ENCODE measurements around the gene CPTP. TPM values are rescaled to one million over a fixed set of nuclear protein-coding genes. Genes with fewer than 3 reads are reported as not detected.
A peak's percentile ranks its signal among the peaks of the same experiment; 100 is the strongest.

The CPTP gene
- total and polyA plus RNA-seq, 2 of the 13 experiments (the other 11 are each of a cell fraction or from before 2014, with no cell fraction given) = 5.5 to 9.3 TPM

- peak; percentile 55; the same call in 1 of the 2 replicates for TF ChIP-seq ZFYVE20 (CRISPR knock-in tag; IDR thresholded peaks at IDR 0.05; ENCODE audit: borderline replicate concordance, low read depth)
- peak; percentile 35; the same call in 1 of the 2 replicates for TF ChIP-seq RXRA (CRISPR knock-in tag; IDR thresholded peaks at IDR 0.05)
- peak; percentile 90 for TF ChIP-seq SIN3A (IDR thresholded peaks at IDR 0.05; ENCODE audit: borderline replicate concordance, low read depth, low read length)
- TF ChIP-seq NFKBIZ (CRISPR knock-in tag; IDR thresholded peaks at IDR 0.05) = peak; percentile 52; the same call in 1 of the 2 replicates
- no peak for TF ChIP-seq ZSCAN29 (CRISPR knock-in tag; conservative IDR thresholded peaks at IDR 0.05)
- TF ChIP-seq XBP1 (CRISPR knock-in tag; IDR thresholded peaks at IDR 0.05) = no peak
- no peak for TF ChIP-seq U2AF2 (IDR thresholded peaks at IDR 0.05; ENCODE audit: low read depth, low read length)
- no peak; the same call in 1 of the 2 replicates for TF ChIP-seq ZNF367 (CRISPR knock-in tag; IDR thresholded peaks at IDR 0.05; ENCODE audit: borderline replicate concordance)
- 0 out of 2 replicates have a peak, but pooled peaks have one; percentile 26 for TF ChIP-seq EED (CRISPR knock-in tag; IDR thresholded peaks at IDR 0.05)
- no peak for TF ChIP-seq SIX1 (CRISPR knock-in tag; IDR thresholded peaks at IDR 0.05; ENCODE audit: borderline replicate concordance)
- no peak for TF ChIP-seq ZNF329 (CRISPR knock-in tag; IDR thresholded peaks at IDR 0.05; ENCODE audit: low read depth)
- TF ChIP-seq ZSCAN20 (CRISPR knock-in tag; IDR thresholded peaks at IDR 0.05; ENCODE audit: borderline replicate concordance) = peak; percentile 58; the same call in 1 of the 2 replicates
- TF ChIP-seq ZBTB14 (CRISPR knock-in tag; IDR thresholded peaks at IDR 0.05) = no peak
- TF ChIP-seq, protein P1, sequence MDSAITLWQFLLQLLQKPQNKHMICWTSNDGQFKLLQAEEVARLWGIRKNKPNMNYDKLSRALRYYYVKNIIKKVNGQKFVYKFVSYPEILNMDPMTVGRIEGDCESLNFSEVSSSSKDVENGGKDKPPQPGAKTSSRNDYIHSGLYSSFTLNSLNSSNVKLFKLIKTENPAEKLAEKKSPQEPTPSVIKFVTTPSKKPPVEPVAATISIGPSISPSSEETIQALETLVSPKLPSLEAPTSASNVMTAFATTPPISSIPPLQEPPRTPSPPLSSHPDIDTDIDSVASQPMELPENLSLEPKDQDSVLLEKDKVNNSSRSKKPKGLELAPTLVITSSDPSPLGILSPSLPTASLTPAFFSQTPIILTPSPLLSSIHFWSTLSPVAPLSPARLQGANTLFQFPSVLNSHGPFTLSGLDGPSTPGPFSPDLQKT (CRISPR knock-in tag; IDR thresholded peaks at IDR 0.05; ENCODE audit: borderline replicate concordance) = no peak
- TF ChIP-seq SOX5 (CRISPR knock-in tag; IDR thresholded peaks at IDR 0.05; ENCODE audit: borderline replicate concordance) = no peak
- peak; percentile 77 for TF ChIP-seq TBX2 (CRISPR knock-in tag; IDR thresholded peaks at IDR 0.05; ENCODE audit: borderline replicate concordance)
- TF ChIP-seq MZF1 (CRISPR knock-in tag; IDR thresholded peaks at IDR 0.05; ENCODE audit: borderline replicate concordance) = no peak
- TF ChIP-seq ZC3H4 (CRISPR knock-in tag; IDR thresholded peaks at IDR 0.05; ENCODE audit: borderline replicate concordance) = no peak
- no peak for TF ChIP-seq ZNF496 (CRISPR knock-in tag; IDR thresholded peaks at IDR 0.05; ENCODE audit: insufficient replicate concordance)
- peak; percentile 79 for TF ChIP-seq GZF1 (CRISPR knock-in tag; IDR thresholded peaks at IDR 0.05)
- TF ChIP-seq MEIS1 (CRISPR knock-in tag; IDR thresholded peaks at IDR 0.05; ENCODE audit: borderline replicate concordance) = peak; percentile 52; the same call in 1 of the 2 replicates
- TF ChIP-seq ZNF569 (CRISPR knock-in tag; IDR thresholded peaks at IDR 0.05; ENCODE audit: borderline replicate concordance) = no peak
- TF ChIP-seq HBP1 (CRISPR knock-in tag; IDR thresholded peaks at IDR 0.05; ENCODE audit: low read depth) = peak; percentile 85; the same call in 1 of the 2 replicates
- TF ChIP-seq CREBL2 (CRISPR knock-in tag; IDR thresholded peaks at IDR 0.05; ENCODE audit: borderline replicate concordance) = no peak
- peak; percentile 77; the same call in 1 of the 2 replicates for TF ChIP-seq ZNF430 (CRISPR knock-in tag; IDR thresholded peaks at IDR 0.05)
- TF ChIP-seq, protein P2, sequence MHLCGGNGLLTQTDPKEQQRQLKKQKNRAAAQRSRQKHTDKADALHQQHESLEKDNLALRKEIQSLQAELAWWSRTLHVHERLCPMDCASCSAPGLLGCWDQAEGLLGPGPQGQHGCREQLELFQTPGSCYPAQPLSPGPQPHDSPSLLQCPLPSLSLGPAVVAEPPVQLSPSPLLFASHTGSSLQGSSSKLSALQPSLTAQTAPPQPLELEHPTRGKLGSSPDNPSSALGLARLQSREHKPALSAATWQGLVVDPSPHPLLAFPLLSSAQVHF (CRISPR knock-in tag; IDR thresholded peaks at IDR 0.05) = peak; percentile 87; the same call in 1 of the 2 replicates
These were observed 10.2 kb downstream of the CPTP start (continued) for GRCh38 chr1:1334835-1335234.
